DOHH2 (cell line): ENCODE data around the gene ATP2C1.
"Not testable (repeated sequence)": the region's sequence is repeated elsewhere in the genome, so short reads cannot be mapped to it uniquely, and the experiment has no call there.

ENCODE experiments used
- CTCF ChIP-seq: fragments of 200-600 bp; sonication (generic); IDR thresholded peaks from one replicate; pipeline ENCODE4 v1.5.1; 2014; ENCODE audit warnings: antibody characterized with exemption, mild to moderate bottlenecking, low read depth, low read length; ENCODE audit not compliant: poor library complexity, severe bottlenecking
- EZH2phosphoT487 ChIP-seq: fragments of 200-600 bp; sonication (generic); IDR thresholded peaks from 2 replicates; pipeline ENCODE4 v1.6.1; 2017; ENCODE audit warnings: borderline replicate concordance, mild to moderate bottlenecking, antibody characterized with exemption, low read length, moderate library complexity, mixed read lengths

DNA sequence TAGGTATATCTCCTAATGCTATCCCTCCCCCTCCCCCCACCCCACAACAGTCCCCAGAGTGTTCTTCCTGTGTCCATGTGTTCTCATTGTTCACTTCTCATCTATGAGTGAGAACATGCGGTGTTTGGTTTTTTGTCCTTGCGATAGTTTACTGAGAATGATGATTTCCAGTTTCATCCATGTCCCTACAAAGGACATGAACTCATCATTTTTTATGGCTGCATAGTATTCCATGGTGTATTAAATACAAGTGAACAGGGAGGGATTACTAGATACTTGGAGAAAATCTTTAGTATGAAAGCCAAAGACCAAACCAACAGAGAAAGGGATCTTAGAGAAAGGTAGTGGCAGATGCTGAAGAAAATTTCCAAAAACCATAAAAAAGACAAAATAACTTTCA lies 78.7 kb downstream of the ATP2C1 start:
- TF ChIP-seq CTCF, EZH2phosphoT487: not testable (repeated sequence)
